Natural killer cell (primary cell): Measurements from ENCODE around the gene ATP13A3. TPM values are rescaled to one million over a fixed set of nuclear protein-coding genes. Genes with fewer than 3 reads are reported as not detected.
"Not testable (repeated sequence)": the region's sequence is repeated elsewhere in the genome, so short reads cannot be mapped to it uniquely, and the experiment has no call there.

Experiments
- ATAC-seq, 3 donors: fragments of 150-1000 bp in 2 of 3; fragments of 200-7000 bp in 1 of 3; cut with Tn5 transposase; 1 replicate in 1 of 3; 2 replicates in 2 of 3; pipeline ENCODE4 v1.10.0; 2021; ENCODE audit warnings: mild to moderate bottlenecking in 2 of 3, moderate library complexity in 2 of 3
- DNase-seq, 2 donors: peaks; one replicate each; pipeline versions ENCODE4 v3.0.0 to v3.0.0-alpha.2; 2013 to 2021; ENCODE audit warnings: mixed read lengths in 1 of 2
- H3K27ac ChIP-seq: one replicate; pipeline ENCODE4 v1.5.1; 2013; ENCODE audit warnings: mild to moderate bottlenecking, low read length
- H3K27me3 ChIP-seq: one replicate; pipeline ENCODE4 v1.6.1; 2013; ENCODE audit warnings: low read length; ENCODE audit not compliant: control insufficient read depth, insufficient read depth
- H3K36me3 ChIP-seq: one replicate; pipeline ENCODE4 v1.6.1; 2013; ENCODE audit warnings: low read length; ENCODE audit not compliant: control insufficient read depth, insufficient read depth
- H3K4me1 ChIP-seq: one replicate; pipeline ENCODE4 v1.6.1; 2013; ENCODE audit warnings: low read length; ENCODE audit not compliant: control insufficient read depth, insufficient read depth
- H3K4me3 ChIP-seq: one replicate; pipeline ENCODE4 v1.5.1; 2013; ENCODE audit warnings: low read length
- H3K9me3 ChIP-seq: one replicate; pipeline ENCODE4 v1.6.1; 2013; ENCODE audit warnings: low read length; ENCODE audit not compliant: control insufficient read depth, insufficient read depth
- H3K27ac Mint-ChIP-seq, 2 donors: one replicate each; pipeline ENCODE4 v1.8.0; 2022; ENCODE audit warnings: mild to moderate bottlenecking in 2 of 2, mixed read lengths in 2 of 2, moderate library complexity in 1 of 2
- H3K27me3 Mint-ChIP-seq, 2 donors: one replicate each; pipeline ENCODE4 v1.8.0; 2022; ENCODE audit warnings: low read depth in 2 of 2, mixed read lengths in 2 of 2
- H3K36me3 Mint-ChIP-seq: one replicate; pipeline ENCODE4 v1.8.0; 2022; ENCODE audit warnings: mixed read lengths
- H3K4me1 Mint-ChIP-seq, 2 donors: one replicate each; pipeline ENCODE4 v1.8.0; 2022; ENCODE audit warnings: mixed read lengths in 2 of 2
- H3K4me3 Mint-ChIP-seq: one replicate; pipeline ENCODE4 v1.8.0; 2022; ENCODE audit warnings: mild to moderate bottlenecking, moderate library complexity, mixed read lengths
- H3K9me3 Mint-ChIP-seq, 2 donors: one replicate each; pipeline ENCODE4 v1.8.0; 2022; ENCODE audit warnings: mixed read lengths in 2 of 2
- CTCF ChIP-seq: fragments of 200-600 bp; IDR thresholded peaks from one replicate; pipeline ENCODE4 v1.8.0; 2022; ENCODE audit warnings: antibody characterized with exemption
- WGBS: methylation state at CpG from one replicate; pipeline ENCODE4 v1.1.7; 2013; ENCODE audit warnings: missing lambda C conversion rate; ENCODE audit not compliant: insufficient coverage; 5-methylcytosine and 5-hydroxymethylcytosine counted together
- intact Hi-C: fragments of 100-400 bp; cut with micrococcal nuclease; formaldehyde crosslinking; loops from one replicate; pipeline ENCODE4 v1.14.2; 2022
- total RNA-seq, 4 donors: library from RNA; stranded (reverse); fragments of 120-200 nt in 1 of 4; gene quantifications; one replicate each; pipeline versions ENCODE4 v1.2.3 to v1.2.4, GENCODE V29; 2013 to 2022

ATP13A3 gene
- total RNA-seq, 3 donors from 2014 or later (not counting 1 experiment from before 2014, with no cell fraction given): 62.9 to 79.2 (median 64.2) TPM

DNA sequence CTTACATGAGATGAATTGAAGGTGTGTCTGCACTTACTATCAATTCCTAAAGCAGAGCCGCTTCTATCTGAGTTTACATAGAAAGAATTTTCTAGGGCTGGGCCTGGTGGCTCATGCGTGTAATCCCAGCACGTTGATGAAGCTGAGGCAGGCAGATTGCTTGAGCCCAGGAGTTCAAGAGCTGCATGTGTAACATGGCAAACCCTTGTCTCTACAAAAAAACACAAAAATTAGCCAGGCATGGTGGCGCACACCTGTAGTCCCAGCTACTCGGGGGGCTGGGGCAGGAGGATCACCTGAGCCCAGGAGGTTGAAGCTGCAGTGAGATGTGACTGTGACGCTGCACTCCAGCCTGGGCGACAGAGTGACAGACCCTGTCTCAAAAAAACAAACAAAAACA is 18.1 kb upstream of the ATP13A3 start:
- Mint-ChIP-seq H3K27ac (no peak overlapping the region), H3K9me3 (no peaks in the 10 kb centered on the region), H3K4me1 (no peaks in the 10 kb centered on the region), H3K36me3 (no peaks in the 10 kb centered on the region), H3K4me3 (no peak overlapping the region), H3K27me3 (no peaks in the 10 kb centered on the region)
- Histone ChIP-seq H3K9me3 (no peaks in the 10 kb centered on the region), H3K36me3 (no peaks in the 10 kb centered on the region), H3K27me3 (no peaks in the 10 kb centered on the region), H3K4me1 (no peaks in the 10 kb centered on the region), H3K27ac (no peak overlapping the region), H3K4me3 (no peak overlapping the region)
- no peak for TF ChIP-seq CTCF
- DNase-seq (no peak), ATAC-seq (no peak)
- intact Hi-C loops: no loop called here
- WGBS: 94% methylated on average over 7 of the region's 7 CpGs

DNA sequence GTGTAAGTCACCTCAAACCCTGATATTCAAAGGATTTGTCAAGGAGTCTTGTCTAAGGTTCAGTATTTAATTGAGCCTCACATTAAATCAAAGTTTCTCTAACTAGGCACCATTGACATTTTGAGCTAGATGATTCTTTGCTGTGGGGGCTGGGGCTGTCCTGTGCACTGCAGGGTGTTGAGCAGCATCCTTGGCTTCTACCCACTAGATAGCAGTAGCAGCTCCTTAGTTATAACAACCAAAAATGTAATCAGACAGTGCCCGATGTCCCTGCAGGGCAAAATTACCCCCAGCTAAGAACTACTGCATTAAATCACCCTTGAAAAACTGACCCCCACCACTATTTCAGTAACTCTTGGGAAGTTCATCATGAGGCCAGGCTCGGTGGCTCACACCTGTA is 17.3 kb upstream of the ATP13A3 start:
- H3K27ac Mint-ChIP-seq: no peak overlapping the region
- H3K27me3 Mint-ChIP-seq: no peaks in the 10 kb centered on the region

GRCh38 chr3:194503081-194503531 is 16.3 kb upstream of the ATP13A3 start:
- WGBS: 88% methylated on average over 1 of the region's 2 CpGs
- Histone ChIP-seq H3K4me1 (no peaks in the 10 kb centered on the region), H3K27ac (no peak overlapping the region), H3K9me3 (no peaks in the 10 kb centered on the region), H3K36me3 (no peaks in the 10 kb centered on the region), H3K27me3 (no peaks in the 10 kb centered on the region), H3K4me3 (no peak overlapping the region)
- Mint-ChIP-seq H3K27ac (no peak overlapping the region), H3K4me1 (peaks cover 5 to 7% of the 10 kb centered on the region in 2 donors), H3K36me3 (no peaks in the 10 kb centered on the region), H3K27me3 (no peaks in the 10 kb centered on the region), H3K4me3 (no peak overlapping the region), H3K9me3 (no peaks in the 10 kb centered on the region)
- ATAC-seq: no peak
- DNase-seq: no peak
- TF ChIP-seq CTCF: no peak
- intact Hi-C loops: no loop called here

More for the DNA sequence above, 17.3 kb upstream of the ATP13A3 start:
- Mint-ChIP-seq H3K4me3 (no peak overlapping the region), H3K9me3 (no peaks in the 10 kb centered on the region), H3K4me1 (no peaks in the 10 kb centered on the region), H3K36me3 (no peaks in the 10 kb centered on the region)
- Histone ChIP-seq H3K4me3 (no peak overlapping the region), H3K27ac (no peak overlapping the region), H3K36me3 (no peaks in the 10 kb centered on the region), H3K27me3 (no peaks in the 10 kb centered on the region), H3K9me3 (no peaks in the 10 kb centered on the region), H3K4me1 (no peaks in the 10 kb centered on the region)
- ATAC-seq: no peak
- whole genome bisulfite sequencing: 100% methylated on average over 2 of the region's 2 CpGs
- TF ChIP-seq CTCF: no peak
- DNase-seq: no peak
- intact Hi-C loops: no loop called here

- Histone ChIP-seq H3K4me3 (no peak overlapping the region), H3K4me1 (peaks cover 7% of the 10 kb centered on the region), H3K27me3 (no peaks in the 10 kb centered on the region), H3K9me3 (no peaks in the 10 kb centered on the region), H3K36me3 (no peaks in the 10 kb centered on the region), H3K27ac (no peak overlapping the region)
- Mint-ChIP-seq H3K27me3 (no peaks in the 10 kb centered on the region), H3K9me3 (no peaks in the 10 kb centered on the region), H3K36me3 (no peaks in the 10 kb centered on the region), H3K4me1 (peaks cover 5 to 10% of the 10 kb centered on the region in 2 donors), H3K27ac (no peak overlapping the region), H3K4me3 (no peak overlapping the region)
- TF ChIP-seq CTCF: no peak
- DNase-seq (no peak), ATAC-seq (no peak)
- intact Hi-C loops: no loop called here
Measured at GRCh38 chr3:194500198-194500597, 13.4 kb upstream of the ATP13A3 start.

- H3K27ac Mint-ChIP-seq, H3K4me3 Mint-ChIP-seq, H3K27ac ChIP-seq, intact Hi-C loops, H3K36me3 Mint-ChIP-seq, H3K9me3 Mint-ChIP-seq, ATAC-seq, H3K36me3 ChIP-seq, H3K27me3 ChIP-seq, H3K4me1 ChIP-seq, H3K4me3 ChIP-seq, H3K9me3 ChIP-seq, H3K27me3 Mint-ChIP-seq, DNase-seq: not testable (repeated sequence)
- 92% methylated on average over 6 of the region's 6 CpGs for WGBS
- H3K4me1 Mint-ChIP-seq: peaks cover 5 to 10% of the 10 kb centered on the region in 2 donors
Measured at GRCh38 chr3:194499516-194499915, 12.7 kb upstream of the ATP13A3 start.
